Measurements from ENCODE around the gene APCDD1.

APCDD1 gene

DNA sequence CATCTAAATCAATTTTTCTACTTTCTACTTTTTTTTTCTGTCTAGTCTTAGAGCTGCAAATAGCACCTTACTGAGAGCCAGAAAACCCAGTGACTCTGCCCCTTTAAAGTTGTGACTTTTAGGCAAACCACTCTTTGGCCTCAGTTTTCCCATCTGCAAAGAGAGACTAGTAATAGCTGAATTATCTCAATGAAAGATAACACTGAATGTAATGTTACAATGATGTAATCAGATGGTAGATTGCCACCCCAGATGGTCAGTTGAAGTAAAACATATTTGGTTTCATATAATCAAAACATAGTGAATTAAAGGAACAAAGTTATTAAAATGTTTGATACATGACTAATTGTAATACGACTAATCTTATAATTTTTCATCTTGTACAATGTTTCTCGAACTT lies 5.0 kb upstream of the APCDD1 start:
- no peaks in the 10 kb centered on the region for H3K4me1 Mint-ChIP-seq (ENCODE audit: low read depth)
- no peak overlapping the region for H3K4me3 Mint-ChIP-seq
- no peaks in the 10 kb centered on the region for H3K9me3 Mint-ChIP-seq (ENCODE audit: low read depth)
- no peak overlapping the region for H3K27ac Mint-ChIP-seq
- H3K27me3 Mint-ChIP-seq: peaks cover 19% of the 10 kb centered on the region
- H3K36me3 Mint-ChIP-seq: no peaks in the 10 kb centered on the region

DNA sequence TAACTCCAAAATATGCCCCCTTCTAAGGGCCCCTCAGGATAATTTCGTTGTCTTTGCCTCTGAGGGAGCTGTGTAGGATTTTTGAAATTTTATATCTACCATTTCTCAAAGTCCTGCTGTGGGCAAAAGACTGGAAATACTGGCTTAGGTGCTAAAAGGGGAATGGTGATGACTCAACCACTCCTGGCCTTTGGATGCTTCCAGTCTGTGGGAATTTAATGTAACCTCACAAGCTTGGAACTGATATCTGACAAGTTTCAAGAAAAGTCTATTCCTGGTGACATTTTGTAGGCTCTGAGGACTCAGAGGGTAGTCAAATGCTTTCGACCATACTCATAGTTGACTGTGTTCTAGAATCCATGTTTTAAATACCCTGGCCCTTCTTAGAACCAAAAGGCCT lies 3.4 kb upstream of the APCDD1 start:
- no peaks in the 10 kb centered on the region for H3K36me3 Mint-ChIP-seq
- H3K27ac Mint-ChIP-seq: no peak overlapping the region
- peaks cover 22% of the 10 kb centered on the region for H3K27me3 Mint-ChIP-seq
- H3K4me1 Mint-ChIP-seq (ENCODE audit: low read depth): no peaks in the 10 kb centered on the region
- no peaks in the 10 kb centered on the region for H3K9me3 Mint-ChIP-seq (ENCODE audit: low read depth)
- no peak overlapping the region for H3K4me3 Mint-ChIP-seq

DNA sequence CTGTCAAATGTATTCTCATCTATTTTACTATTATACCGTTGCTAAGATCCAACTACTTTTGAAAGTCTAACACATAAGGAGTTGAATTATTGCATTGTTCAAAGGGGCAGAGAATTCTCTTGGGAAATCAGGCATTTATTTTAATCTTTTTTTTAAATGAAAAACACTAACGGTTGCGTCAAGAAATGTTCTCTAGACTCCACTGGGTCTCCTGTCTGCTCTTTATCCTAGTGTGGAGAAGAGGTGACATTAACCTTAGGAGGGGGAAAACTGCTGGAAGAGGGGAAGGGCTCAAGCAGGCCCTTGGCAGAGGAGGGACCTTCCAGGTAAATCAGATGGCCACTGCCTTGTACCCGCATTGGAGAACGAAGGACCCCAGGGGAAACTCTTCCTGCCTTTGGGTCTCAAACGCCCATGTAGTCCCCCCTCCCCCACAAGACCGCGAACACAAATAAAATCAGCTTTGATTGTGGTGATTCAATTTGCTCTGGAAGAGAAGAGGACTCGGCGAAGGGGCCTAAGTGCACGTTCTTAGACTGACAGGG lies 1.1 kb upstream of the APCDD1 start:
- no peaks in the 10 kb centered on the region for H3K4me1 Mint-ChIP-seq (ENCODE audit: low read depth)
- no peaks in the 10 kb centered on the region for H3K9me3 Mint-ChIP-seq (ENCODE audit: low read depth)
- H3K4me3 Mint-ChIP-seq: no peak overlapping the region
- no peaks in the 10 kb centered on the region for H3K36me3 Mint-ChIP-seq
- H3K27me3 Mint-ChIP-seq: peaks cover 36% of the 10 kb centered on the region
- no peak overlapping the region for H3K27ac Mint-ChIP-seq

DNA sequence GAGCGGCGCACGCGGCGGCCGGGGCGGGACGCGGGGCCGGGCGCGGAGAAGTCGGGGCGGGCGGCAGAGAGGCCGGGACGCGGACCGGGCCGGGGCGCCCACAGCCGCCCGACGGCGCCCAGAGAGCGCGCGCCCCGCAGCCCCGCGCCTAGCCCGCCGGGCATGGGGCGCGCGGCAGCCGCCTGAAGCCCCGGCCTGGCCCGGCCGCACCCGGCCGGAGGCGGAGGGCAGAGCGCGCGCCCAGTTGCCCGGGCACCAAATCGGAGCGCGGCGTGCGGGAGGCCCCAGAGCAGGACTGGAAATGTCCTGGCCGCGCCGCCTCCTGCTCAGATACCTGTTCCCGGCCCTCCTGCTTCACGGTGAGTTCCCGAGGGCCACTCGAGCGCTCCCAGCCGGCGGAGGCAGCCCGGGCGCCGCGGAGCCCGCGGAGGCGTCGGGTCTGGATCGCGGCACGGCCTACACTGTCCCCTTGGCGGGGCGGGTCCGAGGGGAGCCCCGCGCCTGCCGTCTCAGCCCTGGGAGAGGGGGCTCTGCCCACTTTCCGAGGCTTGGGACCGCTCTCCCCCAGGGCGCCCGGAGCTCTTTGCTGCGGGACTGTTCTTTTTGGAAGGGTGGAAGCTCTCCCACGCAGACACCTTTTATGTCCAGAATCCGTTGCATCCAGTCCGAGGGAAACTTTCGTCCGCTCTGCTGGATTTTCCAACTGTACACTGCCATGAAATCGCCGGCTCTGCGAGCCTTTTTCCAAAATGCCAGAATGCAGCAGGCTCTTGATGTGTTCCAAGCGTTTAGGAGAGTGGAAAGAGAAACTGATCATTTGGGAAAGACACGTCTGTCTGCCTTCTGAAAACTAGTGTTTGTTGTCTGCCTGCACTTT lies 484 bp downstream of the APCDD1 start:
- Mint-ChIP-seq H3K4me3 (peak overlapping the region; percentile 67), H3K4me1 (ENCODE audit: low read depth) (no peaks in the 10 kb centered on the region), H3K27ac (no peak overlapping the region), H3K36me3 (no peaks in the 10 kb centered on the region), H3K9me3 (ENCODE audit: low read depth) (no peaks in the 10 kb centered on the region), H3K27me3 (peaks cover 34% of the 10 kb centered on the region)

DNA sequence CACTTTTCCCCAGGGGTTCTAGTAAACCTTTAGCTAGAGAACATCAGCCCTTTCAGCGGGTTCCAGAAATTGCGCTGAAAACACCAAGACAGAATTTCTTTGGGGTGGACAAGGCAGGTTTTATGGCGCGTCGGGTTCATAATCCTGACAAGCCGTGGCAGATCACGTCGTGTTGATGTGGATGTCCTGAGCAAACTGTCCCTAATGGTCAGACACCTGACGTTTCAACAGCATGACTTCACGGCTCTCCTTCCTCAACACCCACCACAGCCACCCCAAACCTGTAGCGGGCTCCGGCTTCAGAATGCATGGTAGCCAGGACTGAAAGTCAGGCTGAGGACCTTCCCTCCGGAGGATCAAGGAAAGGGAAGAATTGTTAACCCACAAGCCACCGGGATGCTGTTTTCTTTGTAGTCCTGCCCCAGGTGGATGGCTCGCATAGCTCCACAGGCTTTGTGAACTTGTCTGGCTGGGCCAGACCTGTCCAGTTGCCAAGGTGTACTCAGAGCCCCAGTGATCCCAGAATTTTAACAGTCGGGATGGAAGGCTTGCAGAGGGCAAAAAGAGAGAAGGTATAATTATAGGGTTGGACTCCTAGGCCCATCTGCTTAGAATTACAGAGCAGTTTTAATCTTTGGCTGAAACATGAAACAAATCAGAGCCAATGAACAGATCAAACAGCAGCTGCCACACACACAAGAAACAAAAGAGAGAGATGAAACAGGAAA lies 1.5 kb downstream of the APCDD1 start:
- Mint-ChIP-seq H3K9me3 (ENCODE audit: low read depth) (no peaks in the 10 kb centered on the region), H3K4me3 (peak overlapping the region; percentile 67)

DNA sequence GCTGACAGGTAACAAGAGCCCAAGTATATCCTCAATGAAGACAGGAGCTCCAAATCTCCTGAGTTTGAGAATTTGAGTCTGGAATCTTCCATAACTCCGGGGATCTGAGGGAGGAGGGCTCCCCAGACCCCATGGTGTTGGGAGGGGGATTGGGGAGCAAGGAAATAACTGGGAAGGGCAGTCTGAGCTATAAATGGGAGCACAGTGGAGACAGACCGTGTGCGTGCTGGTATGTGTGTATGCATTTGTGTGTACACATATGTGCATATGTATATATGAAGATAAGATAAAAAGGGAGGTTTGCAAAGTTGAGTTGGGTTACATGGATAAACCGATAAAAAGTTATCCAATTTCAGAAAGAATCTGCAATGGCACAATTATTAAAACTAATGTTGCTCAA lies 2.3 kb downstream of the APCDD1 start:
- Mint-ChIP-seq H3K4me3 (no peak overlapping the region), H3K36me3 (no peaks in the 10 kb centered on the region), H3K27ac (no peak overlapping the region), H3K4me1 (ENCODE audit: low read depth) (no peaks in the 10 kb centered on the region), H3K9me3 (ENCODE audit: low read depth) (no peaks in the 10 kb centered on the region), H3K27me3 (peaks cover 29% of the 10 kb centered on the region)

More for the DNA sequence above, 1.5 kb downstream of the APCDD1 start:
- Mint-ChIP-seq H3K27ac (no peak overlapping the region), H3K4me1 (ENCODE audit: low read depth) (no peaks in the 10 kb centered on the region), H3K27me3 (peaks cover 32% of the 10 kb centered on the region), H3K36me3 (no peaks in the 10 kb centered on the region)

DNA sequence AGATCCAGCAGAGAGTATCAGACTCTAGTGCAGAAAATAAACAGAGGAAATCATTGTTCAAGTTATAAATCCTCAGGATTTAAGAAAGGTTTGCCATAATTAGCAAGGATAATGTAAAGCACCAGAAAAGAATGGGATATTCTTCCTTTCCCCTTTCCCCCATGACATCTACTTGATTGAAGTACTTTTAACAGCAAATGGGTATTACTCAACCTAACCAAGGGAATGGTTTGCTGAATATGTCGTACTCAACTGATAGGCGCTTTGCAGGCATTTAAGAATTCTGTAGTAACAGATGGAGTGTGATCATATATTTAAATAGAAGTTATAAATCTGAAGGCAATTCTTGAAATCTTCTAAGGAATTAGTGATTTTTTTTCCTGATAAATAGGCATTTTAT lies 2.7 kb downstream of the APCDD1 start:
- no peak overlapping the region for H3K27ac Mint-ChIP-seq
- peaks cover 26% of the 10 kb centered on the region for H3K27me3 Mint-ChIP-seq
- H3K36me3 Mint-ChIP-seq: no peaks in the 10 kb centered on the region
- no peak overlapping the region for H3K4me3 Mint-ChIP-seq
- H3K4me1 Mint-ChIP-seq (ENCODE audit: low read depth): no peaks in the 10 kb centered on the region
- no peaks in the 10 kb centered on the region for H3K9me3 Mint-ChIP-seq (ENCODE audit: low read depth)

DNA sequence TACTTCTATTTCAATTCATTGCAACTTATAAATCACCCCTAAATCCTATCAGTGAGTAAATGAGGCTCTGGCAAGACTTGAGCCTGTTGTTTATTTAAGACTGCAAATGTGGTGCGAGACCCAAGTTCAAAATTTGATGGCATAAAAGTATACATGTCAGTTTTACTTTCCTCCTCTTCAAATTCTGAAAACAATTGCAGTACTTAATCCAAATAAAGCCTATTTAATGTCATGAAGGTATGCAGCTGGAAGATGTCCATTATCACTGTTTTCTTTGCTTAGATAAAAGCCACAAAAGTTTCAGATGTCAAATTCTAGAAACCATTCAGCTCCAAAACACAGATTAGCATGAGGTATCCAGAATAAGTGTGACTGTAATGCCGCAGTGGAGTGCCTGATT lies 3.3 kb downstream of the APCDD1 start:
- no peaks in the 10 kb centered on the region for H3K36me3 Mint-ChIP-seq
- H3K27me3 Mint-ChIP-seq: peaks cover 21% of the 10 kb centered on the region
- H3K4me1 Mint-ChIP-seq (ENCODE audit: low read depth): no peaks in the 10 kb centered on the region
- H3K4me3 Mint-ChIP-seq: no peak overlapping the region
- no peak overlapping the region for H3K27ac Mint-ChIP-seq
- no peaks in the 10 kb centered on the region for H3K9me3 Mint-ChIP-seq (ENCODE audit: low read depth)

DNA sequence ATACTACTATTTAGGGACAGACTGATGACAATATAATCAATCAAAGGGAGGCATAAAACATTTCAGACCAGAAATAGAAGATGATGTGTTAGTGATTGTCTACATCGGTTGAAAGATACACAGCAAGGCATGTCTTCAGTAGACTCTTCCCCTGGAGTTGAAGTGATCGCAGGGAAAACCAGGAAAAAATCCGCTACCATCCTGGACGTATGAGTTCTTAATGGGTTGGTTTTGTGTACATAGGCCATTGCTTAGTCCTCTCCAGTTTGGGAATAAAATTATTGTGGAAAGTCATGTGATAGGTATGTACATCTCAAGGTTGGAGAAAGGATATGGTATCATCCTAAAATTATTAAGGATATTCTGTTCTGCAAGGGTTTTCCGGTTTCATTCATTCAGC lies 4.3 kb downstream of the APCDD1 start:
- Mint-ChIP-seq H3K4me3 (no peak overlapping the region), H3K9me3 (ENCODE audit: low read depth) (no peaks in the 10 kb centered on the region), H3K4me1 (ENCODE audit: low read depth) (no peaks in the 10 kb centered on the region), H3K27ac (no peak overlapping the region), H3K27me3 (peaks cover 17% of the 10 kb centered on the region), H3K36me3 (no peaks in the 10 kb centered on the region)

DNA sequence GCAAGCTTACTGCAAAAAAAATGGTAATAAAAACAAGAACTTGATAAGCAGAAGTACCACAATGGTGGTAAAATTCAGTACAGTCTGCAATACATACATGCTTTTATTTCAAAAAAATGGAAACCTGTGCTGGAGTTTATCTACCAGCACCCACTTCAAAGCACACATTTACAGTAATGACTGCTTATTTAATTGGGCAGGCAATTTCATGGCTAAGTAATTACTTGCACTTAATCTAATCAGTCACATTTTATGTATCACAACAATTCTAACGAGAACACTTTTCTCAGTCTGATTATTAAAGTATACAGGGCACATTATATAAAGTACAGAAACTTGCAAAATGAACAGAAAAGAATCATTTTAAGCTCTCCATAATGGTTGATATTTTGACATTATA lies 5.2 kb downstream of the APCDD1 start:
- no peaks in the 10 kb centered on the region for H3K9me3 Mint-ChIP-seq (ENCODE audit: low read depth)
- peaks cover 17% of the 10 kb centered on the region for H3K27me3 Mint-ChIP-seq
- no peak overlapping the region for H3K4me3 Mint-ChIP-seq
- no peaks in the 10 kb centered on the region for H3K36me3 Mint-ChIP-seq
- H3K27ac Mint-ChIP-seq: no peak overlapping the region
- no peaks in the 10 kb centered on the region for H3K4me1 Mint-ChIP-seq (ENCODE audit: low read depth)

DNA sequence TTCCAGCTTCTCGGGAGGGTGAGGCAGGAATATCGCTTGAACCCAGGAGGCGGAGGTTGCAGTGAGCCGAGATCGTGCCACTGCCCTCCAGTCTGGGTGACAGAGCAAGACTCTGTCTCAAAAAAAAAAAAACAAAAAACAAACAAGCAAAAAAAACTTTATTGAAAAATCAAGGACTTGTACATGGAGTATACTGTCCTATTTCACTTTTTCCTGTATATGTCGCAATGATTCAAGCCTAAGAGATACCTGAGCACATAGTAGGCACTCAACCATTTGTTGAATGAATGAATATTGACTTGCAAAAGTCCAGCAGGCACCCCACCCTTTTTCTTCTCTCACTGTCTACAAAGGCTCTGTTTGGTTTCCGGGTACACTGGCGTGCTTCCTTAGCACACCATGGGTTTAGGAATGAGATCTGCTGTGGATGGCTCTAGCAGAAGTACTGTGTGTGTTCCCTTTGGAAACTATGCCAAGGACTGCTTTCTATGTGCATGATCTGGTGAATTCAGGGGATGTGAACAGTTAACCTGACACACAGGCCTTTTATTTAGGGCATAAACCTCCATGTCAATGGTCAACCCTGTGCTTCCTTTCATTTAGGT lies 6.1 kb downstream of the APCDD1 start:
- H3K4me1 Mint-ChIP-seq (ENCODE audit: low read depth): no peaks in the 10 kb centered on the region
- H3K27ac Mint-ChIP-seq: no peak overlapping the region
- H3K4me3 Mint-ChIP-seq: no peak overlapping the region
- no peaks in the 10 kb centered on the region for H3K9me3 Mint-ChIP-seq (ENCODE audit: low read depth)
- H3K36me3 Mint-ChIP-seq: no peaks in the 10 kb centered on the region
- H3K27me3 Mint-ChIP-seq: peaks cover 15% of the 10 kb centered on the region

DNA sequence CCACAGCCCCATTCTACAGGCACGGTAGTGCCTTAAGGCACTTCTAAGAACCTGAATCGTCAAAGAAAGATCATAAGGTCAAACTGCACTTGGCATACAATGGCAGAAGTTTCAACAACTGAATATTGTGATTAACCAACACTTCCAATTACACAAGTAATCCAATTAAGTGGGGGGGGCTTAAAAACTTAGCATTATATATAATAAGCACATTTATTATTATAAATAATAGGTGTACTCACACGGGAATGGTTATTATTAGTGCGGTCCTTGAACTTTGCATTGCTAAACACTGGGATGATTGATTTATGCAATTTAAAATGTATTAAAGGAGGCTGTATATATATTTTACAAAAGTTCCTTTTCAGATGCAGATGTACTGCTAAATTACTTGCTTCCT lies 7.6 kb downstream of the APCDD1 start:
- Mint-ChIP-seq H3K27ac (no peak overlapping the region), H3K27me3 (peaks cover 5% of the 10 kb centered on the region), H3K4me3 (no peak overlapping the region), H3K9me3 (ENCODE audit: low read depth) (no peaks in the 10 kb centered on the region), H3K4me1 (ENCODE audit: low read depth) (no peaks in the 10 kb centered on the region), H3K36me3 (no peaks in the 10 kb centered on the region)

DNA sequence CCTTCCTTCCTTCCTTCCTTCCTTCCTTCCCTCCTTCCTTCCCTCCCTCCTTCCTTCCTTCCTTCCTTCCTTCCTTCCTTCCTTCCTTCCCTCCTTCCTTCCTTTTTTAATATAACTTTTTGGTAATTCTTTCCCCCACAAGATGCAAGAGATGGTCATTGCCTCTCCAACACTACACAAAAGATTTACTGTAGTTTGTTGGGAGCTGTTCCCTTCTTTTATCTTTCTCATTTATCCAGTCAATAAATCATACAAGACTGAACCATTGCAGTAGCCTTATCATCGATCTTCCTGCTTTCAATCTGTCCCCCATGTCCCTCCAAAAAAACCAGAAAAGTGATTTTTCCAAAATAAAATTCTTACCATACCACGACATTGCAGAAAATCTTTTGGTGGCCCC lies 8.2 kb downstream of the APCDD1 start:
- no peaks in the 10 kb centered on the region for H3K9me3 Mint-ChIP-seq (ENCODE audit: low read depth)
- no peak overlapping the region for H3K4me3 Mint-ChIP-seq
- H3K27me3 Mint-ChIP-seq: peaks cover 2% of the 10 kb centered on the region
- no peaks in the 10 kb centered on the region for H3K36me3 Mint-ChIP-seq
- no peaks in the 10 kb centered on the region for H3K4me1 Mint-ChIP-seq (ENCODE audit: low read depth)
- H3K27ac Mint-ChIP-seq: no peak overlapping the region

DNA sequence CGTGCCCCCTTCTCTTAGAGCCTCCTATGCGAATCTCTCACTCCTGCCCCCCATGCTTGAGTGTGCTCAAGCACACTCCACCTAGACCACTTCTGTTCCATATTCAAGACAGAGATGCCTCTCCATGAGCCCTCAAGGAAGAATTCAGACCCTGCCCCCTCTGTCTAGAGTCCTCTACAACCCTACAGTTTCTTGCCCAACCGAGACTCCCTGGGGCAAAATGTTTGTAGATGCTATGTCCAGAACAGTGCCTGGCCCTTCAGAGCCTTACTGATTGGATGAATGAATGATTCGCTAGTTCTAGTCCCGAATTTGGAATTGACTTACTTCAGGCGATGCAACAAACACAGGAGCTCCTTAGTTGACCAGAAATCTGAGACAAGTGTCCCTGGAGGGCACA lies 8.7 kb downstream of the APCDD1 start:
- Mint-ChIP-seq H3K36me3 (no peaks in the 10 kb centered on the region), H3K4me3 (no peak overlapping the region), H3K9me3 (ENCODE audit: low read depth) (no peaks in the 10 kb centered on the region), H3K27me3 (peaks cover 2% of the 10 kb centered on the region), H3K27ac (no peak overlapping the region), H3K4me1 (ENCODE audit: low read depth) (no peaks in the 10 kb centered on the region)

DNA sequence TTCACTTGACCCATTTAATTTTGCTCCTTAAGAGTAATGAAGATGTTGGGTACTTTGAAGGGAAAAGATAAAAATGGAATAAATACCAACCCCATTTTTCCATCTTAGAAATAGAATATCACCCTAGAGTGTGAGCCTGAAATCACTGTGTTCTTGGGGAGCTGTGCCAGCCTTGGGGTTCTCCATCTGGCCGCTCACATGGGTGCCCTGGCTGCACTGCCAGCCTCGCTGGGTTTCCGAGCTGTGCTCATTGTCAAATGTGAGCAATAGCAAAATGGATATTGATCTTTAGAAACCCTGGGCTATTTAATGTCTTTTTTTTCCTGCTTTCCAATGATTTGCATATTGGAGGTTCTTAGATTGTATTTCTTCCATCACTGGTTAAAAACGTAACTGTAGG lies 9.3 kb downstream of the APCDD1 start:
- peaks cover 2% of the 10 kb centered on the region for H3K27me3 Mint-ChIP-seq
- no peak overlapping the region for H3K27ac Mint-ChIP-seq
- no peaks in the 10 kb centered on the region for H3K36me3 Mint-ChIP-seq
- H3K4me1 Mint-ChIP-seq (ENCODE audit: low read depth): no peaks in the 10 kb centered on the region
- H3K4me3 Mint-ChIP-seq: no peak overlapping the region
- no peaks in the 10 kb centered on the region for H3K9me3 Mint-ChIP-seq (ENCODE audit: low read depth)

Measured in activated naive CD8-positive, alpha-beta T cell (primary cell).